HFF-Myc (cell line): ENCODE data around the gene PPP2R2B.

Experiments used
- DNase-seq: peaks from one replicate; pipeline ENCODE4 v3.0.0-alpha.2; 2011; ENCODE audit warnings: low read depth; ENCODE audit errors: extremely low read depth
- H3K4me3 ChIP-seq: replicated peaks from 2 replicates; pipeline ENCODE4 v1.5.1; 2011; ENCODE audit warnings: low read depth, mild to moderate bottlenecking, control low read depth, low read length
- TF ChIP-seq, protein P1 (sequence below): IDR thresholded peaks from 2 replicates; pipeline ENCODE4 v1.5.1; 2012; ENCODE audit warnings: mild to moderate bottlenecking, low read depth, low read length, control low read depth; ENCODE audit errors: missing control alignments

The PPP2R2B gene

DNA sequence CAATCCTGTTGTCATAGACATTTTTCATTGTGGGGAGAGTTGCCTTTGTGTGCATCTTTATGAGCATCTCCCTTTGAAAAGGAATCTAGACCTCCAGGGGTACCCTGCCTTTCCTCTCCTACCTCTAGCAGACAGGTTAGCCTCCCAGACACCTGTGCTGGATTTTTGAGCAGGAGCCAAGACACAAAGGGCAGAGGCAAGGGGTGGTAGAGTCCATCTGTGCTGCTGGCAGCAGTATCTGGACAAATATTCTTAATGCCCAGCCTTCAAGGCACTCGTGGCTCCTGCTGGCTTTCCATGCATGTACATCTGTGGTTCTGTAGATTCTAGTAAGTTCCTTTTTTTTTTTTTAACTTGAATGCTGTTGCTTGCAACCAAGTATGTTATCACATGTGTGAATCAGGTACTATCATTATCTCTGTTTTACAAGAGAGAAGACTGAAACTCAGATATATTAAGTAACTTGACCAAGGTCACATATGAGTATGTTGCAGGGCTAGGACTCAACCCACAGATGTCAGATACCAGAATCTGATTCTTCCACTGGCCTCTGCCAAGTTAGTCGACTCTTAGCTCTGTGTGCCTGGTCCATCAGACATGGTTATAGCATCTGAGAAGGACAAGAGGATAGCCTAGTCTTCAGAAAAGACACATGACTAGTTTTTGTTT lies 329.6 kb downstream of the PPP2R2B start:
- no peak overlapping the region for H3K4me3 ChIP-seq
- no peak for DNase-seq
- TF ChIP-seq, protein P1, sequence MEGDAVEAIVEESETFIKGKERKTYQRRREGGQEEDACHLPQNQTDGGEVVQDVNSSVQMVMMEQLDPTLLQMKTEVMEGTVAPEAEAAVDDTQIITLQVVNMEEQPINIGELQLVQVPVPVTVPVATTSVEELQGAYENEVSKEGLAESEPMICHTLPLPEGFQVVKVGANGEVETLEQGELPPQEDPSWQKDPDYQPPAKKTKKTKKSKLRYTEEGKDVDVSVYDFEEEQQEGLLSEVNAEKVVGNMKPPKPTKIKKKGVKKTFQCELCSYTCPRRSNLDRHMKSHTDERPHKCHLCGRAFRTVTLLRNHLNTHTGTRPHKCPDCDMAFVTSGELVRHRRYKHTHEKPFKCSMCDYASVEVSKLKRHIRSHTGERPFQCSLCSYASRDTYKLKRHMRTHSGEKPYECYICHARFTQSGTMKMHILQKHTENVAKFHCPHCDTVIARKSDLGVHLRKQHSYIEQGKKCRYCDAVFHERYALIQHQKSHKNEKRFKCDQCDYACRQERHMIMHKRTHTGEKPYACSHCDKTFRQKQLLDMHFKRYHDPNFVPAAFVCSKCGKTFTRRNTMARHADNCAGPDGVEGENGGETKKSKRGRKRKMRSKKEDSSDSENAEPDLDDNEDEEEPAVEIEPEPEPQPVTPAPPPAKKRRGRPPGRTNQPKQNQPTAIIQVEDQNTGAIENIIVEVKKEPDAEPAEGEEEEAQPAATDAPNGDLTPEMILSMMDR, result no peak

DNA sequence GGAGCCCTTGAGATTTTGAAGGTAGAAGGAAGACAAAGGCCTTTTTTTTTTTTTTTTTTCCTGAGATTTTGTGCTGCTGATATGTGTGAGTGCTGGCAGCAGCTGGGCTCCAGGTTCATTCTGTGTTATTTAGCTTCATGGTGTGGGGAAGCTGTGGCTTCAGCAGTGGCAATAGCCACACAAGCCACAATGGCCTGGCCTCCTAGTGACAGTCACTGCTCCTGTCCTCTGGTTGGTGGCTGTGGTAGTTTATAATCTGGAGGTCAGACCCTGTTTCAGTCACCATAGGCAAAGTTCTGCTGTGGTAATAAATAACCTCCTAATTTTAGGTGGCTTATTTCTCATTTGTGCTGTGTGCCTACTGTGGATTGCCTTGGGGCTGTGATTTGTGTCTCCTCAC lies 334.3 kb downstream of the PPP2R2B start:
- TF ChIP-seq, protein P1, result no peak
- no peak overlapping the region for H3K4me3 ChIP-seq
- no peak for DNase-seq

DNA sequence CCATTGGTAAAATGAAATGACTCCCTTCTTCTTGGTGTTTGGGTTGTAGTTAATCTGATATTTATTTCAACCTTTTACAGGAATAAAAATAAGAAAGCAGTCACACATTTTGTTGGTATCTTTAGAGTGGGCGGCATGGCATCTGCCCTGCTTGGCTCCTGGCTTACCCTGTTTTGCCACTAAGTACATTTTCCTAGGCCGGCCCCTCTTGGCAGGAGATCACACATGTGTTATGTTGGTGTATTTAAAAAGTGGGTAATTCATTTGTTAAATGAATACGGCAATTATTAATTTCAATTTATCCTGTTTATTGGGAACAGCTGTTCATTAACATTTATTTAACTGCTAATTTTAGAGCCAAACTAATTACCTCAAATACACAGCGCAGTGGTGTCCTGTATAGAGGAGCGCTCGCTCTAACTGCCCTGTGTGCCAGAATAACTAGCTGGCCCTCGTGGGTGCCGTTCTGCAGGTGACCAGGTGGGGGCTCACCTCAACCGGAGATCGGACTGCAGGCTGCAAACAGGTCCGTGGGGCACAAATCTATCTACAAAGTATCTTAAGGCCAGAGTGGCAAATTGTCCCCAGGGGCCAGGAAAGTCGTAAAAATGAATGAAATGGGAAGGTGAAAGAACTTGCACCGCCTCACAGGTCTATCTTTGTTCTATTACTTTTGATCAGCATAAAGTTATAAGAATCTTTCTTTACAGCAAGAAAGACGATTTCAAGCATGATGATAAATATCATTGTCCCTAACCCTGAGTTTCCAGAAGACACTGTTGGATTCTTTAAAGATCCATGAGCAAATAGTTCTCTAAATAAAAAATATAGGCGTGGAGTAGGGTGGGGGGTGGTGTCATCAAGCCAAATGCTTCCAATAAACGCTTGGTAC lies 336.4 kb downstream of the PPP2R2B start:
- TF ChIP-seq, protein P1, result peak; percentile 89
- peak; percentile 15 for DNase-seq
- H3K4me3 ChIP-seq, result no peak overlapping the region

DNA sequence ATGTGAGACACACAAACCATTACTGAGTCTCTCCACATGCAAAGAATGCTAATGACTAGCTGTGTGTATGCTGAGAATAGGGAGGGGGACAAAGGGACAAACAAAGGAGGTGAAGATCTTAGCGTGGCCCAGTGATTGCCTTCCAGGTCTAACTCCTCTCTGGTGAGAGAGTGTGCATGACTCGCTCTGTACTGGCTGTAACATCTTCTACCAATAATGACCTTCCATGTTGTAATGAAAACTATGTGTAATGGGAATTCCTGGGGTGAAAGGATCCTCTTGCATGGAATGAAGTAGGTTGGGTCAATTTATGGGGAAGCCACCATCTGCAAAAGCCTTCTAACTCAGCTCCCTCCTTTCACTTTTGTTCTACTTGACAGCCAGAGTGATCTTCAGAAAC lies 338.1 kb downstream of the PPP2R2B start:
- no peak overlapping the region for H3K4me3 ChIP-seq
- no peak for DNase-seq
- TF ChIP-seq, protein P1, result no peak

DNA sequence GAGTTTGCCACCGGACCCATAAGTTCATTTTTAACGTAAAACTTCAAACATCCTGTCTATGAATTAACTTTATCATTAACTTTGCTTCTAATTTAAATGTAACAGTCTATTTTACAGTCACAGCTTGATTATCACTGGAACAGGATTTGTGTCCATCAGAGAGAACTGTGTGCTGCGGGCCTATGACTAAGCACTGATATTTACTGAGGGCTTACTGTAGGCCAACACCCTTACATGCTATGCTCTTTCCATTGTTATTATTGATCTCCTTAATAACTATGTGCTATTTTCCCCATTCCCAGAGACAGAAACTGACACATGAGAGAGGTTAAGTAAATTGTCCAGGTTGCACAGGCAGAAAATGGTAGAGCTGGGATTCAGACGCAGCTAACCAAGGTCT lies 338.6 kb downstream of the PPP2R2B start:
- H3K4me3 ChIP-seq, result no peak overlapping the region
- no peak for DNase-seq

DNA sequence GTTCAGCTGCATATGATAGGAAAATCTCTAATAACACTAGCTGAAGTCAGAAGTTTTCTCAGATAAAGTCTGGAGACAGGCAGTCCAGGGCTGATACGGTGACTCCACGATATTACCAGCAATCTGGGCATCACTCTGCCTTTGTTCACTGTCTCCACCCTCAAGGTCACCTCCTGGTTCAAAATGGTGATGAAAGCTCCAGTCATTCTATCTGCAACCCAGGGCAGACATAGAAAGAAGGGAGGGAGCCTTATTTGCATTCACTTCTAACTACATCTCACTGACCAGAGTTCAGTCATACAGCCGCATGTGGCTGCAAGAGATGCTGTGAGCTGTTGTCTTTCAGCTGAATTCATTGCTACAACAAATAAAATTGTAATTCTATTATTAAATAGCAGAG lies 340.1 kb downstream of the PPP2R2B start:
- TF ChIP-seq, protein P1, result no peak
- no peak for DNase-seq
- no peak overlapping the region for H3K4me3 ChIP-seq

More for the DNA sequence above, 338.6 kb downstream of the PPP2R2B start:
- TF ChIP-seq, protein P1, result no peak
